SKM-1 (cell line): ENCODE data around the gene NTN1.
A peak's percentile ranks its signal among the peaks of the same experiment; 100 is the strongest.

Experiments used
- DNase-seq: peaks from one replicate; lab custom pipeline; 2025; ENCODE audit not compliant: unreplicated experiment; lab: John Stamatoyannopoulos, UW

The NTN1 gene

GRCh38 chr17:9188367-9188766, 167.1 kb downstream of the NTN1 start:
- no peak for DNase-seq

- no peak for DNase-seq
These were observed 168.6 kb downstream of the NTN1 start for GRCh38 chr17:9189870-9190269.

- DNase-seq = no peak
These were observed 170.7 kb downstream of the NTN1 start for GRCh38 chr17:9192010-9192409.

- DNase-seq = no peak
These were observed 174.1 kb downstream of the NTN1 start for GRCh38 chr17:9195411-9195810.

GRCh38 chr17:9195961-9196670, 174.8 kb downstream of the NTN1 start:
- DNase-seq = no peak

- no peak for DNase-seq
These were observed 178.6 kb downstream of the NTN1 start for GRCh38 chr17:9199571-9200551.

- DNase-seq = no peak
These were observed 179.5 kb downstream of the NTN1 start for GRCh38 chr17:9200699-9201359.

- no peak for DNase-seq
These were observed 181.2 kb downstream of the NTN1 start for GRCh38 chr17:9202532-9202931.

GRCh38 chr17:9203771-9204425, 182.6 kb downstream of the NTN1 start:
- DNase-seq = peak; percentile 0

GRCh38 chr17:9204637-9205329, 183.5 kb downstream of the NTN1 start:
- peak; percentile 0 for DNase-seq

GRCh38 chr17:9205520-9206409, 184.5 kb downstream of the NTN1 start:
- no peak for DNase-seq

- no peak for DNase-seq
These were observed 185.0 kb downstream of the NTN1 start for GRCh38 chr17:9206410-9206703.

GRCh38 chr17:9206741-9207332, 185.5 kb downstream of the NTN1 start:
- no peak for DNase-seq

- DNase-seq = no peak
These were observed 187.2 kb downstream of the NTN1 start for GRCh38 chr17:9208381-9209105.

GRCh38 chr17:9209347-9209746, 188.0 kb downstream of the NTN1 start:
- DNase-seq = no peak

GRCh38 chr17:9209781-9210370, 188.6 kb downstream of the NTN1 start:
- no peak for DNase-seq

- no peak for DNase-seq
These were observed 189.9 kb downstream of the NTN1 start for GRCh38 chr17:9211133-9211765.
